OCI-LY1 (cell line): Measurements from ENCODE around the gene A1BG.

Source experiments
- CTCF ChIP-seq: fragments of 200-600 bp; sonication (generic), shearing (Covaris generic); IDR thresholded peaks from 2 replicates; pipeline ENCODE4 v1.5.1; 2017; ENCODE audit warnings: mild to moderate bottlenecking, antibody characterized with exemption, low read length, moderate library complexity, mixed read lengths
- EZH2 ChIP-seq: fragments of 200-600 bp; sonication (generic), shearing (Covaris generic); IDR thresholded peaks from 2 replicates; pipeline ENCODE4 v1.8.0; 2017; ENCODE audit warnings: borderline replicate concordance, mixed run types, mild to moderate bottlenecking, antibody characterized with exemption, low read length, moderate library complexity, mixed read lengths

DNA sequence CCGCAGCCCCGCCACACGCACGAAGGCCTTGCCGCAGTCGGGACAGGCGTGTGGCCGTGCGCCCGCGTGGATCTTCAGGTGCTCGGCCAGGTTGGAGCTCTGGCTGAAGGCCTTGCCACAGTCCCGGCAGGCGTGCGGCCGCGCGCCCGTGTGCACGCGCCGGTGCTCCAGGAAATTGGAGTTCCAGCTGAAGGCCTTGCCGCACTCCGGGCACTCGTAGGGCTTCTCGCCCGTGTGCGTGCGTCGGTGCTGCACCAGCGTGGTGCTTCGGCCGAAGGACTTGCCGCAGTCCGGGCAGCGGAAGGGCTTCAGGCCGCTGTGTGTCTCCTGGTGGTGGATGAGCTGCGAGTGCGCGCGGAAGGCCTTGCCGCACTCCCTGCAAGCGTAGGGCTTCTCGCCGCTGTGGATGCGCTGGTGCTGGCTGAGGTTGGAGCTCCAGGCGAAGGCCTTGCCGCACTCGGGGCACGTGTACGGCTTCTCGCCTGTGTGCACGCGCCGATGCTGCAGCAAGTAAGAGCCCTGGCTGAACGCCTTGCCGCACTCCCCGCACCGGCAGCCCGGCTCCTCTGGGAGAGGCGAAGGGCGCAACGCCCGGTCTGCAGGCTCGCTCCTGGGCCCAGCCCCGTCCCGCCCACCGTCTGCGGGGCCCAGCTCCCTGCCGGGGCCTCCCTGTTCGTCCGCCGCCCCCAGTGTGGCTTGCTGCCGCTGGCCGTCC is 3.6 kb upstream of the A1BG start:
- TF ChIP-seq CTCF (no peak), EZH2 (no peak)
